Tibial nerve (tissue), 3 donors: ENCODE data around the gene NOC2L.

Experiments
- CTCF ChIP-seq, 5 experiments: fragments of 200-600 bp in 3 of 5; fragments of 450-650 bp in 2 of 5; sonication (generic) in 3 of 5; IDR thresholded peaks; one replicate each; pipeline ENCODE4 v1.5.1; 2016 to 2019; ENCODE audit warnings: antibody characterized with exemption in 5 of 5, mild to moderate bottlenecking in 3 of 5, moderate library complexity in 2 of 5
- POLR2A ChIP-seq, 2 donors: fragments of 450-650 bp; IDR thresholded peaks; one replicate each; pipeline ENCODE4 v1.6.1; 2017; ENCODE audit warnings: antibody characterized with exemption in 2 of 2, mild to moderate bottlenecking in 2 of 2, moderate library complexity in 2 of 2

- no peak for TF ChIP-seq POLR2A (IDR thresholded peaks at IDR 0.05)
- no peak for TF ChIP-seq CTCF (IDR thresholded peaks at IDR 0.05)
These were observed 42.6 kb downstream of the NOC2L start for GRCh38 chr1:916173-917075.
